ENCODE data around the gene NCOA1.

GRCh38 chr2:24459224-24460161 is 31.6 kb upstream of the NCOA1 start:
- no peak for TF ChIP-seq CTCF (IDR thresholded peaks at IDR 0.05)
- no peak for TF ChIP-seq POLR2A (IDR thresholded peaks at IDR 0.05)
